GM23248 (cell line): ENCODE measurements around the gene SYNGR3. TPM values are rescaled to one million over a fixed set of nuclear protein-coding genes. Genes with fewer than 3 reads are reported as not detected.

Experiments
- DNase-seq: peaks from one replicate; pipeline ENCODE4 v3.0.0-alpha.2; 2015
- H2AFZ ChIP-seq: fragments of 200-600 bp; sonication (generic); 2 replicates; pipeline ENCODE4 v1.6.1; 2016; ENCODE audit warnings: antibody characterized with exemption
- H3F3A ChIP-seq: fragments of 200-600 bp; sonication (generic); 2 replicates; pipeline ENCODE4 v1.6.1; 2016; ENCODE audit warnings: mild to moderate bottlenecking, antibody characterized with exemption, mixed run types; ENCODE audit not compliant: insufficient read depth
- H3K27ac ChIP-seq: fragments of 200-600 bp; sonication (generic); 2 replicates; pipeline ENCODE4 v1.5.1; 2016; ENCODE audit warnings: mild to moderate bottlenecking
- H3K27me3 ChIP-seq: fragments of 200-600 bp; sonication (generic); replicated peaks from 2 replicates; pipeline ENCODE4 v1.6.1; 2016; ENCODE audit warnings: mild to moderate bottlenecking; ENCODE audit not compliant: insufficient read depth
- H3K36me3 ChIP-seq: fragments of 200-600 bp; sonication (generic); 2 replicates; pipeline ENCODE4 v1.6.1; 2016; ENCODE audit warnings: low read depth, mild to moderate bottlenecking
- H3K4me1 ChIP-seq: fragments of 200-600 bp; sonication (generic); 2 replicates; pipeline ENCODE4 v1.6.1; 2016; ENCODE audit warnings: mild to moderate bottlenecking; ENCODE audit not compliant: insufficient read depth
- H3K4me2 ChIP-seq: fragments of 200-600 bp; sonication (generic); one replicate; pipeline ENCODE4 v1.6.1; 2016; ENCODE audit warnings: mild to moderate bottlenecking; ENCODE audit not compliant: unreplicated experiment
- H3K4me3 ChIP-seq: fragments of 200-600 bp; sonication (generic); 2 replicates; pipeline ENCODE4 v1.5.1; 2016; ENCODE audit warnings: mild to moderate bottlenecking
- H3K79me2 ChIP-seq: fragments of 200-600 bp; sonication (generic); 2 replicates; pipeline ENCODE4 v1.6.1; 2016; ENCODE audit warnings: mild to moderate bottlenecking; ENCODE audit not compliant: insufficient read depth
- H3K9ac ChIP-seq: fragments of 200-600 bp; sonication (generic); 2 replicates; pipeline ENCODE4 v1.6.1; 2016; ENCODE audit warnings: mild to moderate bottlenecking
- H3K9me2 ChIP-seq: fragments of 200-600 bp; sonication (generic); 2 replicates; pipeline ENCODE4 v1.6.1; 2016; ENCODE audit warnings: mixed run types, mild to moderate bottlenecking, moderate library complexity; ENCODE audit not compliant: insufficient read depth
- H3K9me3 ChIP-seq: fragments of 200-600 bp; sonication (generic); one replicate; pipeline ENCODE4 v1.6.1; 2017; ENCODE audit warnings: low read depth
- H4K20me1 ChIP-seq: fragments of 200-600 bp; sonication (generic); 2 replicates; pipeline ENCODE4 v1.6.0; 2016; ENCODE audit not compliant: insufficient read depth
- EZH2 ChIP-seq: fragments of 200-600 bp; sonication (generic); IDR thresholded peaks from 2 replicates; pipeline ENCODE4 v1.6.1; 2018; ENCODE audit warnings: antibody characterized with exemption, mild to moderate bottlenecking; ENCODE audit not compliant: insufficient read depth, poor library complexity, severe bottlenecking
- EZH2phosphoT487 ChIP-seq: fragments of 200-600 bp; sonication (generic); IDR thresholded peaks from 2 replicates; pipeline ENCODE4 v1.6.1; 2018; ENCODE audit warnings: antibody characterized with exemption, moderate library complexity, mild to moderate bottlenecking, low read depth; ENCODE audit not compliant: insufficient read depth
- WGBS, 2 experiments: methylation state at CpG; one replicate each; pipeline ENCODE4 v1.1.6; 2015 to 2017; ENCODE audit warnings: low lambda C conversion rate in 2 of 2, low coverage in 1 of 2; ENCODE audit errors: missing lambda C conversion rate in 2 of 2; 5-methylcytosine and 5-hydroxymethylcytosine counted together
- in situ Hi-C: fragments of 300-500 bp; cut with MboI; formaldehyde crosslinking; loops from 2 replicates; pipeline ENCODE4 v1.15.0; 2020
- polyA plus RNA-seq: library from polyadenylated mRNA; unstranded; fragments of >200 nt; fragmentation: Nextera tagmentation; extraction: Ambion mirVana; gene quantifications from 2 replicates; pipeline ENCODE4 v1.2.1, GENCODE V29; 2016
- total RNA-seq: library from RNA; depleted of rRNA; stranded (reverse); fragments of >200 nt; shearing (Covaris generic); gene quantifications from 2 replicates; pipeline ENCODE4 v1.2.3, GENCODE V29; 2014

SYNGR3 gene
- total and polyA plus RNA-seq, 2 experiments from 2014 or later, result 0.22 to 1.3 TPM

- Histone ChIP-seq H3K9ac (no peak overlapping the region), H3K9me3 (no peaks in the 10 kb centered on the region), H4K20me1 (no peaks in the 10 kb centered on the region; the same call in 1 of the 2 replicates), H3K9me2 (no peaks in the 10 kb centered on the region), H3F3A (peaks cover 46% of the 10 kb centered on the region), H3K36me3 (peaks cover 3% of the 10 kb centered on the region), H3K27me3 (peaks cover 18% of the 10 kb centered on the region; the same call in 1 of the 2 replicates), H3K27ac (no peak overlapping the region), H2AFZ (no peak overlapping the region), H3K4me3 (no peak overlapping the region), H3K4me2 (no peak overlapping the region), H3K4me1 (peaks cover 24% of the 10 kb centered on the region), H3K79me2 (no peaks in the 10 kb centered on the region)
- peak; percentile 66 for DNase-seq
- in situ Hi-C loops, result no loop called here
- WGBS, 2 experiments, result 61 to 63% methylated on average over 2 of the region's 2 CpGs
- TF ChIP-seq EZH2phosphoT487, result no peak
- no peak for TF ChIP-seq EZH2
These were observed 4.0 kb downstream of the SYNGR3 start for GRCh38 chr16:1993731-1994131.

- WGBS, 2 experiments, result 20 to 22% methylated on average over 24 to 26 of the region's 26 CpGs
- peak overlapping the region; percentile 20 for H3K4me2 ChIP-seq
- peak; percentile 82 for DNase-seq
These were observed 8.0 kb downstream of the SYNGR3 start for GRCh38 chr16:1997494-1998359.

DNA sequence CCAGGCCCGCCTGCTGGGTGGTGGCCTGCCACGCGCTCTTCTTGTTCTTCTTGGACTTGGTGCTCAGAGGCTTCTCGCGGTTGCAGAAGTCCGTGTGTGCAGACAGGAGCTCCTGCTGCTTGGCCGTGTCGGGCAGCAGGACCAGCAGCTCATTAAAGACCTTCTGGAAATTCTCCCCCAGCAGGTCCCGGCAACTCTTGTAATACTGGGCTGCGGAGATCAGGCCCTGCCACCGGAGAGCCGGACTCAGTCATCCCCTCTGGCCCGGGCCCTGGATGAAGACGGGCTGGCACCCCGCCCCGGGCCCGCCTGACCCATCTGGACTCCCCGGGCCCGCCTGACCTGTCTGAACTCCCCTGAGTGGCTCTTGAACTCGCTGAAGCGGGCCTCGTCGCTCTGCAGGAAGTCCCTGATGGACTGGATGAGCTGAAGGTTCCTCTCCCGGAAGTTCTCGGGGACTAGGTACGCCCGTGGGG, 8.6 kb downstream of the SYNGR3 start:
- Histone ChIP-seq H3K4me1 (peaks cover 24% of the 10 kb centered on the region), H3K27me3 (no peaks in the 10 kb centered on the region), H3K79me2 (peaks cover 34% of the 10 kb centered on the region), H3K4me3 (no peak overlapping the region), H3K9me3 (no peaks in the 10 kb centered on the region), H4K20me1 (no peaks in the 10 kb centered on the region; the same call in 1 of the 2 replicates), H3F3A (peaks cover 43% of the 10 kb centered on the region), H3K4me2 (no peak overlapping the region), H3K9ac (peak overlapping the region; percentile 44), H3K36me3 (peaks cover 20% of the 10 kb centered on the region), H3K9me2 (no peaks in the 10 kb centered on the region), H2AFZ (no peak overlapping the region), H3K27ac (peak overlapping the region; percentile 67)
- DNase-seq, result no peak
- TF ChIP-seq EZH2phosphoT487 (no peak), EZH2 (no peak)
- 79 to 86% methylated on average over 24 to 27 of the region's 27 CpGs for WGBS, 2 experiments
- in situ Hi-C loops, result no loop called here

More at GRCh38 chr16:1997494-1998359, 8.0 kb downstream of the SYNGR3 start:
- TF ChIP-seq EZH2 (no peak), EZH2phosphoT487 (no peak)
- Histone ChIP-seq H3K4me1 (peaks cover 24% of the 10 kb centered on the region), H3K79me2 (peaks cover 27% of the 10 kb centered on the region), H3K9me2 (no peaks in the 10 kb centered on the region), H3K27ac (peak overlapping the region; percentile 67), H3K27me3 (no peaks in the 10 kb centered on the region), H3K36me3 (peaks cover 20% of the 10 kb centered on the region), H3K4me3 (no peak overlapping the region), H4K20me1 (no peaks in the 10 kb centered on the region; the same call in 1 of the 2 replicates), H3F3A (peaks cover 46% of the 10 kb centered on the region), H2AFZ (no peak overlapping the region), H3K9me3 (no peaks in the 10 kb centered on the region), H3K9ac (peak overlapping the region; percentile 44)
- in situ Hi-C loops, result no loop called here

GRCh38 chr16:1998852-1999801, 9.4 kb downstream of the SYNGR3 start:
- in situ Hi-C loops, result no loop called here
- 97 to 100% methylated on average over 11 to 39 of the region's 39 CpGs for WGBS, 2 experiments
- peaks cover 20% of the 10 kb centered on the region for H3K36me3 ChIP-seq

More at GRCh38 chr16:1998852-1999801, 9.4 kb downstream of the SYNGR3 start:
- no peaks in the 10 kb centered on the region for H3K27me3 ChIP-seq
- H3K4me2 ChIP-seq, result no peak overlapping the region
- peaks cover 41% of the 10 kb centered on the region for H3K79me2 ChIP-seq
- no peaks in the 10 kb centered on the region; the same call in 1 of the 2 replicates for H4K20me1 ChIP-seq
- H3K9me3 ChIP-seq, result no peaks in the 10 kb centered on the region
- no peak overlapping the region for H3K9ac ChIP-seq
- no peak overlapping the region for H3K27ac ChIP-seq
- no peak overlapping the region for H2AFZ ChIP-seq
- H3K9me2 ChIP-seq, result no peaks in the 10 kb centered on the region
- H3F3A ChIP-seq, result peaks cover 37% of the 10 kb centered on the region
- no peak overlapping the region for H3K4me3 ChIP-seq
- TF ChIP-seq EZH2phosphoT487 (no peak), EZH2 (no peak)
- no peak for DNase-seq
- H3K4me1 ChIP-seq, result peaks cover 27% of the 10 kb centered on the region
